Thyroid gland (tissue), 4 donors: ENCODE data around the gene SPATS1.

Experiments
- POLR2A ChIP-seq, 2 donors: fragments of 450-650 bp; IDR thresholded peaks; one replicate each; pipeline ENCODE4 v1.6.1; 2017; ENCODE audit warnings: antibody characterized with exemption in 2 of 2, mild to moderate bottlenecking in 2 of 2, moderate library complexity in 1 of 2
- TF ChIP-seq, protein P1 (sequence below), 6 experiments: fragments of 200-600 bp in 3 of 6; fragments of 450-650 bp in 3 of 6; sonication (generic) in 3 of 6; IDR thresholded peaks; one replicate each; pipeline ENCODE4 v1.5.1; 2016 to 2019; ENCODE audit warnings: antibody characterized with exemption in 6 of 6, mild to moderate bottlenecking in 2 of 6, inconsistent platforms in 1 of 6, moderate library complexity in 1 of 6

GRCh38 chr6:44390158-44390683 lies 47.8 kb downstream of the SPATS1 start:
- TF ChIP-seq, protein P1, sequence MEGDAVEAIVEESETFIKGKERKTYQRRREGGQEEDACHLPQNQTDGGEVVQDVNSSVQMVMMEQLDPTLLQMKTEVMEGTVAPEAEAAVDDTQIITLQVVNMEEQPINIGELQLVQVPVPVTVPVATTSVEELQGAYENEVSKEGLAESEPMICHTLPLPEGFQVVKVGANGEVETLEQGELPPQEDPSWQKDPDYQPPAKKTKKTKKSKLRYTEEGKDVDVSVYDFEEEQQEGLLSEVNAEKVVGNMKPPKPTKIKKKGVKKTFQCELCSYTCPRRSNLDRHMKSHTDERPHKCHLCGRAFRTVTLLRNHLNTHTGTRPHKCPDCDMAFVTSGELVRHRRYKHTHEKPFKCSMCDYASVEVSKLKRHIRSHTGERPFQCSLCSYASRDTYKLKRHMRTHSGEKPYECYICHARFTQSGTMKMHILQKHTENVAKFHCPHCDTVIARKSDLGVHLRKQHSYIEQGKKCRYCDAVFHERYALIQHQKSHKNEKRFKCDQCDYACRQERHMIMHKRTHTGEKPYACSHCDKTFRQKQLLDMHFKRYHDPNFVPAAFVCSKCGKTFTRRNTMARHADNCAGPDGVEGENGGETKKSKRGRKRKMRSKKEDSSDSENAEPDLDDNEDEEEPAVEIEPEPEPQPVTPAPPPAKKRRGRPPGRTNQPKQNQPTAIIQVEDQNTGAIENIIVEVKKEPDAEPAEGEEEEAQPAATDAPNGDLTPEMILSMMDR (IDR thresholded peaks at IDR 0.05): no peak
- TF ChIP-seq POLR2A (IDR thresholded peaks at IDR 0.05): no peak
